NT2/D1 (cell line): Measurements from ENCODE around the gene FAM227B.

Experiments
- DNase-seq: peaks from one replicate; pipeline ENCODE4 v3.0.0-alpha.2; 2011; ENCODE audit warnings: low read depth, low spot score
- H3K27me3 ChIP-seq: 2 replicates; pipeline ENCODE4 v1.6.0; 2011; ENCODE audit warnings: mild to moderate bottlenecking; ENCODE audit not compliant: insufficient read length, insufficient read depth
- H3K36me3 ChIP-seq: 2 replicates; pipeline ENCODE4 v1.6.1; 2011; ENCODE audit warnings: mild to moderate bottlenecking, low read length, mixed read lengths; ENCODE audit not compliant: insufficient read depth, insufficient read length
- H3K4me1 ChIP-seq: 2 replicates; pipeline ENCODE4 v1.5.1; 2011; ENCODE audit not compliant: insufficient read depth, insufficient read length
- H3K4me3 ChIP-seq: 2 replicates; pipeline ENCODE4 v1.5.1; 2011; ENCODE audit warnings: low read depth; ENCODE audit not compliant: insufficient read length
- H3K9ac ChIP-seq: 2 replicates; pipeline ENCODE4 v1.6.0; 2011; ENCODE audit warnings: low read depth; ENCODE audit not compliant: insufficient read length
- H3K9me3 ChIP-seq: 2 replicates; pipeline ENCODE4 v1.5.1; 2011; ENCODE audit warnings: mild to moderate bottlenecking, low read length; ENCODE audit not compliant: insufficient read depth
- SUZ12 ChIP-seq: IDR thresholded peaks from 2 replicates; pipeline ENCODE4 v1.6.1; 2011; ENCODE audit not compliant: insufficient read length, insufficient read depth; ENCODE audit errors: extremely low read depth
- YY1 ChIP-seq: IDR thresholded peaks from 2 replicates; pipeline ENCODE4 v1.6.1; 2011; ENCODE audit not compliant: insufficient read length, insufficient read depth
- ZNF274 ChIP-seq: IDR thresholded peaks from 2 replicates; pipeline ENCODE4 v1.6.1; 2011; ENCODE audit warnings: mild to moderate bottlenecking, low read depth, low read length

FAM227B gene

GRCh38 chr15:49438962-49439631 is 181.5 kb downstream of the FAM227B start:
- no peak for DNase-seq
- Histone ChIP-seq H3K4me3 (no peak overlapping the region), H3K4me1 (no peaks in the 10 kb centered on the region), H3K9me3 (no peaks in the 10 kb centered on the region), H3K36me3 (no peaks in the 10 kb centered on the region), H3K27me3 (no peaks in the 10 kb centered on the region), H3K9ac (no peak overlapping the region)
- TF ChIP-seq ZNF274 (no peak), YY1 (no peak), SUZ12 (no peak)

- DNase-seq, result no peak
- no peak overlapping the region for H3K9ac ChIP-seq
- no peaks in the 10 kb centered on the region for H3K4me1 ChIP-seq
- no peaks in the 10 kb centered on the region for H3K9me3 ChIP-seq
- TF ChIP-seq YY1 (no peak), ZNF274 (no peak), SUZ12 (no peak)
- H3K4me3 ChIP-seq, result no peak overlapping the region
- H3K27me3 ChIP-seq, result no peaks in the 10 kb centered on the region
- H3K36me3 ChIP-seq, result no peaks in the 10 kb centered on the region
These were observed 183.9 kb downstream of the FAM227B start for GRCh38 chr15:49436751-49437150.

GRCh38 chr15:49435174-49435573 is 185.4 kb downstream of the FAM227B start:
- no peaks in the 10 kb centered on the region for H3K4me1 ChIP-seq
- no peak for DNase-seq
- H3K4me3 ChIP-seq, result no peak overlapping the region
- no peaks in the 10 kb centered on the region for H3K9me3 ChIP-seq
- TF ChIP-seq ZNF274 (no peak), SUZ12 (no peak), YY1 (no peak)
- no peaks in the 10 kb centered on the region for H3K36me3 ChIP-seq
- H3K9ac ChIP-seq, result no peak overlapping the region
- H3K27me3 ChIP-seq, result no peaks in the 10 kb centered on the region

- Histone ChIP-seq H3K27me3 (no peaks in the 10 kb centered on the region), H3K36me3 (no peaks in the 10 kb centered on the region), H3K4me1 (no peaks in the 10 kb centered on the region), H3K9ac (no peak overlapping the region), H3K4me3 (no peak overlapping the region), H3K9me3 (no peaks in the 10 kb centered on the region)
- TF ChIP-seq ZNF274 (no peak), YY1 (no peak), SUZ12 (no peak)
- DNase-seq, result no peak
These were observed 190.6 kb downstream of the FAM227B start for GRCh38 chr15:49430046-49430445.

GRCh38 chr15:49428409-49429095 is 192.1 kb downstream of the FAM227B start:
- Histone ChIP-seq H3K4me3 (no peak overlapping the region), H3K4me1 (no peaks in the 10 kb centered on the region)

GRCh38 chr15:49427372-49427771 is 193.2 kb downstream of the FAM227B start:
- Histone ChIP-seq H3K4me3 (no peak overlapping the region), H3K36me3 (no peaks in the 10 kb centered on the region), H3K27me3 (no peaks in the 10 kb centered on the region), H3K9ac (no peak overlapping the region), H3K9me3 (no peaks in the 10 kb centered on the region), H3K4me1 (no peaks in the 10 kb centered on the region)
- no peak for TF ChIP-seq YY1
- TF ChIP-seq SUZ12, result no peak
- no peak for TF ChIP-seq ZNF274
- DNase-seq, result no peak

More at GRCh38 chr15:49428409-49429095, 192.1 kb downstream of the FAM227B start:
- Histone ChIP-seq H3K27me3 (no peaks in the 10 kb centered on the region), H3K9me3 (no peaks in the 10 kb centered on the region), H3K36me3 (no peaks in the 10 kb centered on the region), H3K9ac (no peak overlapping the region)
- no peak for TF ChIP-seq SUZ12
- TF ChIP-seq ZNF274, result no peak
- TF ChIP-seq YY1, result no peak
- no peak for DNase-seq

- H3K4me3 ChIP-seq, result no peak overlapping the region
- DNase-seq, result no peak
These were observed 195.7 kb downstream of the FAM227B start for GRCh38 chr15:49424954-49425353.

More at GRCh38 chr15:49424954-49425353, 195.7 kb downstream of the FAM227B start:
- no peaks in the 10 kb centered on the region for H3K9me3 ChIP-seq
- no peaks in the 10 kb centered on the region for H3K4me1 ChIP-seq
- no peak for TF ChIP-seq ZNF274
- TF ChIP-seq SUZ12, result no peak
- TF ChIP-seq YY1, result no peak
- H3K27me3 ChIP-seq, result no peaks in the 10 kb centered on the region
- no peak overlapping the region for H3K9ac ChIP-seq
- H3K36me3 ChIP-seq, result no peaks in the 10 kb centered on the region
